Astrocyte of the cerebellum (primary cell): Measurements from ENCODE around the gene IRAK3.
"Not testable (repeated sequence)": the region's sequence is repeated elsewhere in the genome, so short reads cannot be mapped to it uniquely, and the experiment has no call there.

ENCODE experiments used
- DNase-seq: peaks from one replicate; pipeline ENCODE4 v3.0.0-alpha.2; 2011; ENCODE audit warnings: low read depth
- H3K4me3 ChIP-seq: 2 replicates; pipeline ENCODE4 v1.5.1; 2011; ENCODE audit warnings: mild to moderate bottlenecking, low read depth, low read length, moderate library complexity
- in situ Hi-C: cut with HindIII; loops from 2 replicates; pipeline ENCODE4 v1.10.0; 2017; ENCODE audit warnings: low sequenced_read_pairs
- TF ChIP-seq, protein P1 (sequence below): IDR thresholded peaks from 2 replicates; pipeline ENCODE4 v1.5.1; 2012; ENCODE audit warnings: low read length, low read depth, moderate library complexity, mild to moderate bottlenecking; ENCODE audit errors: missing control alignments

IRAK3 gene

DNA sequence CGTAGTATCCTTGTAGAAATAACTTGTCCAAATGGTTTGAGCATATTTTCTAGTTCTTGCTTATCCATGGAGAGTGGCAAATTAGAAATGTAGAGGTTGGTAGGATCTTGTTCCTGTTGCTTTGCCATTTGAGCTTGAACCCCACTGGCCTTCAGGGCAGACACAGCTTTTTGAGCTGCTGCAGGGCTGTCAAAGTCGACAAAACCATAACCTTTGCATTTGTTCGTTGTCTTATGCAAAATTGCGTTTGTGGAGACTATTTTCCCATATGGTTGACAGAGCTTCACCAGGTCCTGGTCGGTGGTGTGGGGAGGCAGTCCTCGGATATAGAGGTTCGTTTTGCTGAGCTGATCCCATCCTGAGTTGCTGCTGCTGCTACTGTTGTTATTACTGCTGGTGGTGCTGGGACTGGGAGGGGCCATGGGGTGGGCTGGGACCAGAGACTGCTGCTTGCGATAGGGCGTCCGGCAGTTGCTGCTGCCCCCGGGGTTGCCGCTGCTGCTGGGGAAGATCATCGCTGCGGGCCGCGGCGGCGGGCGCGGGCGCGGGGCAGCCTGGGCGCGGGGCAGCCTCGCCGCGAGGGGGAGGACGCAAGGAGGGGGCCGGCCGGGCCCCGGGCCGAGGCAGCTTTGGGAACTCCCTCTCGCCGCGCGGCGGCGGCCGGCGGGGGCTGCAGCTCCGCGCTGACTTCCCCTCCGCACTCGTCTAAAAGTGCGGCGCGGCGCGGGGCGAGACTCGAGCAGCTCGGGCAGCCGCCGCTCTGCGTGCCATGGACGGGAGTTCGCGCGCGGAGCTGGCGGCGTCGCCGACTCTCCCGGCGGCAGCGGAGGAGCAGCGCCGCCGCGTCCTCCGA, 46.0 kb downstream of the IRAK3 start:
- H3K4me3 ChIP-seq = peak overlapping the region; percentile 51
- not testable (repeated sequence) for DNase-seq

DNA sequence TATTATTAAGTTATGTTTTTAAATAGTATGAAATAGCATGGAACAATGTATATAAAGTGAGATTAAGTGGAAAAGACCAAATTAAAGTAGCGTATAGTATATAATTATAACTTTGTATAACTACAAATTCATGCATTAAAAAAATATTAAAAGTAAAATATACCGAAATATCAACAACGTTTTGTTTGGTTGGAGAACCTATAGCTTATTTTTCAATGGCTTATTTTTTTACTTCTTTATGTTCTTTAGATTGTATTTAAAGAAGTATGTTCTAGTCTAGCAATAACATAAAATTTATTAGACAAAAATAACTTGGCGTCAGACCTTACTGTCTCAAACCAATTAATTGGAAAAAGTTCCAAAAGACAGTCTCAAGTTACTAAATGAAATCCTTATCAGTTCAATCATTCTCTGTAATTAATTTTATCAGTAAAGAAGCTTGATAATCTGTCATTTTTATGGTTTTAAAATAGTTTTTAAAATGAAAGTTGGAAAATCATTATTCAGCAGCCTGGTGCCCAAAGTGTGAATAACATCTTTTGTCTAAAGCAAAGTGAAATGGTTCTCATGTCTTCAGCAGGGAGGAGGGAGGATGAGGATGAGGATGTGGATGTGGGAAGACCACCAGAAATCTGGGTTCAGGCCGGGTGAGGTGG, 46.7 kb downstream of the IRAK3 start:
- TF ChIP-seq, protein P1, sequence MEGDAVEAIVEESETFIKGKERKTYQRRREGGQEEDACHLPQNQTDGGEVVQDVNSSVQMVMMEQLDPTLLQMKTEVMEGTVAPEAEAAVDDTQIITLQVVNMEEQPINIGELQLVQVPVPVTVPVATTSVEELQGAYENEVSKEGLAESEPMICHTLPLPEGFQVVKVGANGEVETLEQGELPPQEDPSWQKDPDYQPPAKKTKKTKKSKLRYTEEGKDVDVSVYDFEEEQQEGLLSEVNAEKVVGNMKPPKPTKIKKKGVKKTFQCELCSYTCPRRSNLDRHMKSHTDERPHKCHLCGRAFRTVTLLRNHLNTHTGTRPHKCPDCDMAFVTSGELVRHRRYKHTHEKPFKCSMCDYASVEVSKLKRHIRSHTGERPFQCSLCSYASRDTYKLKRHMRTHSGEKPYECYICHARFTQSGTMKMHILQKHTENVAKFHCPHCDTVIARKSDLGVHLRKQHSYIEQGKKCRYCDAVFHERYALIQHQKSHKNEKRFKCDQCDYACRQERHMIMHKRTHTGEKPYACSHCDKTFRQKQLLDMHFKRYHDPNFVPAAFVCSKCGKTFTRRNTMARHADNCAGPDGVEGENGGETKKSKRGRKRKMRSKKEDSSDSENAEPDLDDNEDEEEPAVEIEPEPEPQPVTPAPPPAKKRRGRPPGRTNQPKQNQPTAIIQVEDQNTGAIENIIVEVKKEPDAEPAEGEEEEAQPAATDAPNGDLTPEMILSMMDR = peak; percentile 13
- DNase-seq = no peak
- H3K4me3 ChIP-seq = peak overlapping the region; percentile 51
- in situ Hi-C loops = no loop called here

More for the DNA sequence above, 46.0 kb downstream of the IRAK3 start:
- in situ Hi-C loops = not testable (repeated sequence)
- TF ChIP-seq, protein P1 = peak; percentile 19

DNA sequence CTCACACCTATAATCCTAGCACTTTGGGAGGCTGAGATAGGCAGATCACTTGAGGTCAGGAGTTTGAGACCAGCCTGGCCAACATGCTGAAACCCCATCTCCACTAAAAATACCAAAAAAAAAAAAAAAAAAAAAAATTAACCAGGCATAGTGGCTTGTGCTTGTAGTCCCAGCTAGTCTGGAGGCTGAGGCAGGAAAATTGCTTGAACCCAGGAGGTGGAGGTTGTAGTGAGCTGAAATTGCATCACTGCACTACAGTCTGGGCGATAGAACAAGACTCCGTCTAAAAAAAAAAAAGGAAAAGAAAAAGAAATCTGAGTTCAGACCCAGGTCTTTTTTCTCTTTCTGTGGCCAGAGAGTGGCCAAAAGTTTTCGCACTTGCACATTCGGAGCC, 47.3 kb downstream of the IRAK3 start:
- DNase-seq, H3K4me3 ChIP-seq, in situ Hi-C loops: not testable (repeated sequence)

DNA sequence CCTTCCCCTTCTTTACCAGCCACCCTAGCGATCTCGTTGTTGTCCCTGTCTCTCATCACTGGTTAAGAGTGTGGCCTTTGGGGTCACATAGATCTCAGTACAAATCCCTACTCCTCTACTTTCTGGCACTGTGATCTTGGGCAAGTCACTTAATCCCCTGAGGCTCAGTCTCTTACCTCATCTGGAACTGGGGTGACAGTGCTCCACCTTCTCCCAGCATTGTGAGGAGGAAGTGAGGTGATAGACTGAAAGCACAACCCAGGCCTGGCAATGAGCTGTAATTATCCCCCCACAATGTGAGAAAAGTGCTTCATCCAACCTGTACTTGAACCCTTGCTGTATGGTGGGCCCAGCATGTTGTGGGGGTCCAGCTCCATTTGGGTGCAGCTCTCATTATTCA, 48.0 kb downstream of the IRAK3 start:
- H3K4me3 ChIP-seq = no peak overlapping the region
- in situ Hi-C loops = no loop called here
- TF ChIP-seq, protein P1 = no peak
- DNase-seq = no peak

DNA sequence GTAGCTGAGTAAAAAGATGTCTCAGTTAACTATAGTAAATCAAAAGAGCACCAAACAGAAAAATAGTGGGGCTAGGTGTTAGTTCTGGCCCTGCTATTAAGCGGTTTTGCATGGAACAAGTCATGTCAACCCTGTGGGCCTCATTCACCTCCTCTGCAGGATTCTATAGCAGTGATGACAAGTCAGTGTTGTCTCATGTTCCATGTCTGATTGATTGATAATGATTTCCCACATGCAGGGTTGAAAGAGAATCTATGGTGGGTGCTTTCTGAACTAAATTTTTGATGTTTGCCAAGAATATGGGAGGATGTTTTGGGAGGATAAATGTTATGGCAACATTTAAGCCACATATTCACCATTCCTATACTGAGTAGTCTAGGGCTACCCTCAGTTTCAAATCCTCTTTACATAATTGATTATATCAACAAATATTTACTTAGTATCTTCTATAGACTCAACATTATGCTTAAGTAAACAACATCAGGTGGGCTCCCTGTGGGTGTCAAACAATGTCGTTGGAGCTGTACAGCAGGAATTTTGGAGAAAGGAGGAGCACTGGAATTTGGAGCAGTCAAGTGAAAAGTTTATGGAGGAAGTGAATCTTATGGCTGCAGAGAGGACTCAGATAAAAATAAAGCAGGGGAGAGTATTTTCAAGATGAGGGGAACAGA, 48.6 kb downstream of the IRAK3 start:
- no peak for DNase-seq
- TF ChIP-seq, protein P1 = no peak
- H3K4me3 ChIP-seq = no peak overlapping the region
- in situ Hi-C loops = no loop called here

DNA sequence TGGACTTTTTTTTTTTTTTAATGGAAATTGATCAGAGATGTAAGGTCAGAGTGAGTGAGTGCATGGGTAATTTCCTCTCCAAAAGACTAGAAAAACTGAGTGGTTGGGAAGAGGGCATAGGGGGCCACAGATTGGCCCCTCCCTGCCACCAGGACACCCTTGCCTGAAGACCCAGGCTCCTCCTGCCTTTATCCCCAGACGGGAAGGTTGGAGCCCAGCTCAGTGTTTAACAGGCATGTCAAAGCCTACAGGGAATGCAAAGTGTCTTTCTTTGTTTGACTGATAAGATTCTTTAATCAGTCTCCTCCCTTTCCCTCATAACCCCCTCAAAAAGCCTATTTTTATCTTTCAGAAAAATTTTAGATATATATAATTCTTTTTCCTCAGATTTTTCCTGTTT, 50.3 kb downstream of the IRAK3 start:
- DNase-seq = no peak
- in situ Hi-C loops = no loop called here
- H3K4me3 ChIP-seq = no peak overlapping the region
- TF ChIP-seq, protein P1 = no peak
